H9 (cell line): ENCODE data around the gene SIVA1. TPM values are rescaled to one million over a fixed set of nuclear protein-coding genes. Genes with fewer than 3 reads are reported as not detected.

ENCODE experiments used
- DNase-seq: peaks from one replicate; pipeline ENCODE4 v3.0.0-alpha.2; 2017
- H2AFZ ChIP-seq: one replicate; pipeline ENCODE4 v1.6.1; 2013; ENCODE audit warnings: mild to moderate bottlenecking, low read length, control low read depth, moderate library complexity
- H2AK5ac ChIP-seq: 2 replicates; pipeline ENCODE4 v1.6.1; 2013; ENCODE audit warnings: low read length, control low read depth, mixed read lengths; ENCODE audit not compliant: insufficient read length
- H2BK120ac ChIP-seq: one replicate; pipeline ENCODE4 v1.6.1; 2013; ENCODE audit warnings: low read depth, mild to moderate bottlenecking, low read length, control low read depth, inconsistent platforms; ENCODE audit not compliant: poor library complexity, severe bottlenecking
- H2BK12ac ChIP-seq: 2 replicates; pipeline ENCODE4 v1.6.1; 2013; ENCODE audit warnings: low read length, control low read depth, mixed read lengths, low read depth; ENCODE audit not compliant: insufficient read length
- H2BK15ac ChIP-seq: 2 replicates; pipeline ENCODE4 v1.6.1; 2013; ENCODE audit warnings: low read depth, low read length, control low read depth
- H2BK20ac ChIP-seq: one replicate; pipeline ENCODE4 v1.6.1; 2013; ENCODE audit warnings: low read depth, mild to moderate bottlenecking, low read length, control low read depth, inconsistent platforms; ENCODE audit not compliant: poor library complexity, severe bottlenecking
- H2BK5ac ChIP-seq: 2 replicates; pipeline ENCODE4 v1.6.1; 2013; ENCODE audit warnings: low read length, control low read depth, mixed read lengths; ENCODE audit not compliant: insufficient read length
- H3K14ac ChIP-seq: 2 replicates; pipeline ENCODE4 v1.6.1; 2013; ENCODE audit warnings: low read length, control low read depth; ENCODE audit not compliant: insufficient read depth
- H3K18ac ChIP-seq: 2 replicates; pipeline ENCODE4 v1.6.1; 2013; ENCODE audit warnings: low read depth, mild to moderate bottlenecking, mixed read lengths, low read length, control low read depth; ENCODE audit not compliant: insufficient read length
- H3K23ac ChIP-seq: 2 replicates; pipeline ENCODE4 v1.6.1; 2013; ENCODE audit warnings: low read length, control low read depth, mixed read lengths, low read depth; ENCODE audit not compliant: insufficient read length
- H3K23me2 ChIP-seq: 2 replicates; pipeline ENCODE4 v1.6.1; 2013; ENCODE audit warnings: low read depth, mild to moderate bottlenecking, mixed read lengths, low read length, control low read depth; ENCODE audit not compliant: insufficient read length, poor library complexity, severe bottlenecking
- H3K27ac ChIP-seq: 2 replicates; pipeline ENCODE4 v1.5.1; 2013; ENCODE audit warnings: low read length, control low read depth, mixed read lengths, low read depth; ENCODE audit not compliant: insufficient read length
- H3K27me3 ChIP-seq: 2 replicates; pipeline ENCODE4 v1.6.1; 2013; ENCODE audit warnings: low read length, control low read depth, inconsistent platforms; ENCODE audit not compliant: insufficient read depth
- H3K4ac ChIP-seq: 2 replicates; pipeline ENCODE4 v1.6.1; 2013; ENCODE audit warnings: low read depth, mild to moderate bottlenecking, control low read depth, inconsistent platforms, low read length, moderate library complexity
- H3K4me1 ChIP-seq: 2 replicates; pipeline ENCODE4 v1.6.1; 2013; ENCODE audit warnings: low read length, control low read depth, inconsistent platforms; ENCODE audit not compliant: insufficient read depth
- H3K4me2 ChIP-seq: 2 replicates; pipeline ENCODE4 v1.6.1; 2013; ENCODE audit warnings: low read length, control low read depth, mixed read lengths; ENCODE audit not compliant: insufficient read length, insufficient read depth
- H3K56ac ChIP-seq: 2 replicates; pipeline ENCODE4 v1.6.1; 2013; ENCODE audit warnings: low read depth, mild to moderate bottlenecking, mixed read lengths, low read length, control low read depth; ENCODE audit not compliant: insufficient read length
- H3K79me1 ChIP-seq: 2 replicates; pipeline ENCODE4 v1.6.1; 2013; ENCODE audit warnings: low read depth, mild to moderate bottlenecking, moderate library complexity, low read length, control low read depth, inconsistent platforms; ENCODE audit not compliant: insufficient read depth, poor library complexity, severe bottlenecking
- H3K79me2 ChIP-seq: 2 replicates; pipeline ENCODE4 v1.6.1; 2013; ENCODE audit warnings: low read length, control low read depth, inconsistent platforms; ENCODE audit not compliant: insufficient read depth
- H3K9ac ChIP-seq: 2 replicates; pipeline ENCODE4 v1.6.1; 2013; ENCODE audit warnings: low read length, control low read depth, mixed read lengths; ENCODE audit not compliant: insufficient read length; ENCODE audit errors: extremely low read depth
- H3K9me3 ChIP-seq: one replicate; pipeline ENCODE4 v1.6.1; 2013; ENCODE audit warnings: low read depth, low read length, inconsistent platforms; ENCODE audit not compliant: control insufficient read depth
- H3T11ph ChIP-seq: one replicate; pipeline ENCODE4 v1.6.1; 2013; ENCODE audit warnings: mild to moderate bottlenecking, low read length, control low read depth, inconsistent platforms
- H4K20me1 ChIP-seq: one replicate; pipeline ENCODE4 v1.6.1; 2013; ENCODE audit not compliant: control insufficient read depth, insufficient read length, insufficient read depth
- H4K5ac ChIP-seq: 2 replicates; pipeline ENCODE4 v1.6.1; 2013; ENCODE audit warnings: low read depth, mild to moderate bottlenecking, mixed read lengths, low read length, control low read depth; ENCODE audit not compliant: insufficient read length
- H4K8ac ChIP-seq: replicated peaks from 2 replicates; pipeline ENCODE4 v1.6.1; 2013; ENCODE audit warnings: low read length, control low read depth, mixed read lengths, low read depth; ENCODE audit not compliant: insufficient read length
- H4K91ac ChIP-seq: 2 replicates; pipeline ENCODE4 v1.6.1; 2013; ENCODE audit warnings: low read depth, mild to moderate bottlenecking, moderate library complexity, mixed read lengths, low read length, control low read depth; ENCODE audit not compliant: insufficient read length
- H3K27ac Mint-ChIP-seq, 3 experiments: 2 replicates in 2 of 3; 3 replicates in 1 of 3; pipeline ENCODE4 v1.8.0; 2020 to 2021; ENCODE audit warnings: mixed read lengths in 3 of 3, mild to moderate bottlenecking in 1 of 3, moderate library complexity in 1 of 3
- H3K27me3 Mint-ChIP-seq: 2 replicates; pipeline ENCODE4 v1.8.0; 2021; ENCODE audit warnings: low read depth, mild to moderate bottlenecking, moderate library complexity, mixed read lengths
- H3K36me3 Mint-ChIP-seq, 3 experiments: 2 replicates in 2 of 3; 3 replicates in 1 of 3; pipeline ENCODE4 v1.8.0; 2020 to 2021; ENCODE audit warnings: low read depth in 3 of 3, mixed read lengths in 3 of 3; ENCODE audit not compliant: insufficient read depth in 1 of 3
- H3K4me1 Mint-ChIP-seq, 2 experiments: 2 replicates each; pipeline ENCODE4 v1.8.0; 2020; ENCODE audit warnings: mixed read lengths in 2 of 2
- H3K4me3 Mint-ChIP-seq, 2 experiments: 2 replicates in 1 of 2; 3 replicates in 1 of 2; pipeline ENCODE4 v1.8.0; 2020 to 2021; ENCODE audit warnings: mild to moderate bottlenecking in 2 of 2, mixed read lengths in 2 of 2, moderate library complexity in 1 of 2
- H3K9me3 Mint-ChIP-seq, 2 experiments: 2 replicates in 1 of 2; 3 replicates in 1 of 2; pipeline ENCODE4 v1.8.0; 2020; ENCODE audit warnings: mild to moderate bottlenecking in 2 of 2, mixed read lengths in 2 of 2, moderate library complexity in 1 of 2
- CTCF ChIP-seq: fragments of 200-600 bp; sonication (generic); conservative IDR thresholded peaks from 3 replicates; pipeline ENCODE4 v1.8.0; 2021; ENCODE audit warnings: antibody characterized with exemption, mild to moderate bottlenecking
- WGBS: extraction: QIAGEN DNeasy Blood & Tissue Kit; methylation state at CpG from one replicate; pipeline ENCODE4 v1.1.7; 2013; ENCODE audit warnings: missing lambda C conversion rate, low lambda C conversion rate, mixed read lengths; ENCODE audit not compliant: insufficient read length; ENCODE audit errors: extremely low coverage; 5-methylcytosine and 5-hydroxymethylcytosine counted together
- total RNA-seq: library from RNA; stranded (reverse); gene quantifications from 2 replicates; pipeline ENCODE4 v1.2.1, GENCODE V29; 2021

The SIVA1 gene
- total RNA-seq, 1 experiment from 2014 or later: 125 TPM

- peaks cover 32 to 68% (median 62%) of the 10 kb centered on the region in 3 experiments; a peak in 6 of 7 replicates for H3K36me3 Mint-ChIP-seq
- H3K4me1 Mint-ChIP-seq: peaks cover 17 to 31% of the 10 kb centered on the region in 2 experiments
- H3T11ph ChIP-seq: no peak overlapping the region
- no peaks in the 10 kb centered on the region for H4K20me1 ChIP-seq
- H3K79me1 ChIP-seq: peaks cover 3% of the 10 kb centered on the region
- H3K27me3 ChIP-seq: no peaks in the 10 kb centered on the region
- no peaks in the 10 kb centered on the region for H3K9me3 ChIP-seq
- H3K27ac ChIP-seq: no peak overlapping the region
- no peak overlapping the region for H3K23ac ChIP-seq
- no peak overlapping the region for H3K4me3 Mint-ChIP-seq
- peaks cover 12% of the 10 kb centered on the region for H3K23me2 ChIP-seq
- DNase-seq: no peak
- H3K4me2 ChIP-seq: no peak overlapping the region
- H3K56ac ChIP-seq: no peak overlapping the region
- H2BK5ac ChIP-seq: no peak overlapping the region
- no peak overlapping the region for H3K9ac ChIP-seq
- no peak for TF ChIP-seq CTCF
- no peak overlapping the region for H4K91ac ChIP-seq
- H3K27ac Mint-ChIP-seq: no peak overlapping the region
- no CpG with 5 or more reads among the region's 27 CpGs for WGBS
- no peak overlapping the region for H4K5ac ChIP-seq
- H3K4ac ChIP-seq: no peak overlapping the region
- H3K9me3 Mint-ChIP-seq: 0 out of 5 replicates have a peak, but pooled peaks cover 0 to 5% of the 10 kb centered on the region in 2 experiments
- no peak overlapping the region for H2AK5ac ChIP-seq
- H3K18ac ChIP-seq: no peak overlapping the region
- no peak overlapping the region for H2BK20ac ChIP-seq
- H2BK15ac ChIP-seq: no peak overlapping the region
- no peak overlapping the region for H4K8ac ChIP-seq
- H3K14ac ChIP-seq: no peak overlapping the region
- H2BK120ac ChIP-seq: no peak overlapping the region
- no peak overlapping the region for H2BK12ac ChIP-seq
- H3K4me1 ChIP-seq: no peaks in the 10 kb centered on the region; the same call in 1 of the 2 replicates
- H2AFZ ChIP-seq: no peak overlapping the region
- peaks cover 16% of the 10 kb centered on the region; the same call in 1 of the 2 replicates for H3K79me2 ChIP-seq
- no peaks in the 10 kb centered on the region for H3K27me3 Mint-ChIP-seq
Observed at GRCh38 chr14:104756477-104757237, 3.7 kb downstream of the SIVA1 start.
